ENCODE measurements around the gene ATP2A3.
"Not testable (repeated sequence)": the region's sequence is repeated elsewhere in the genome, so short reads cannot be mapped to it uniquely, and the experiment has no call there.

The ATP2A3 gene

DNA sequence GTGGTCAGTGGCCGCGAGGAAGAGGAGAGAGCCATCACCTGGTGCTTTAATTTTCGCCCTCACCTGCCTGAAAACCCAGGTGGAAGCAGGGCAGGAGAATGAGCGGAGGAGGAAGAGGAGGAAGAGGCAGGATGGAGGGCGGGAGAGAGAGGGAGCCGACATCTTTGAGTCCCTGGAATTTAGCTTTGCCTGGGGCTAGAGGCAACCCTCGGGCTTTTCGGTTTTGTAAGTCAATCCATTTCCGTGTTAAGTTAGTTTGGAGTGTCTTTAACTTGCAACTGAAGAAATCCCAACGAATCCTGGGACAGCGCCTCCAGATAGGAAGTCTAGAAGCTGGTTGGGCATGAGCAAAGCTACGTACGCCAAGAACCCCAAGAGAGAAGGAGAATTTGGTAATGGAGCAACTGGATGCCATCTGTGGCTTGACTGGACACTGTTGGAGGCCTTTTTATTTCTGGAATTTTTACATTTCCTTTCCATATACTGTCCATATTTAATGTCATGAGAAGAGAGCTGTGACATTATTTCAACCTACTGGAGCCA lies 36.9 kb upstream of the ATP2A3 start:
- no peak for DNase-seq (ENCODE audit: low spot score)
- in situ Hi-C loops (cut with MboI; ENCODE audit: low sequenced_read_pairs, unreplicated experiment), result no loop called here
- TF ChIP-seq, protein P1, sequence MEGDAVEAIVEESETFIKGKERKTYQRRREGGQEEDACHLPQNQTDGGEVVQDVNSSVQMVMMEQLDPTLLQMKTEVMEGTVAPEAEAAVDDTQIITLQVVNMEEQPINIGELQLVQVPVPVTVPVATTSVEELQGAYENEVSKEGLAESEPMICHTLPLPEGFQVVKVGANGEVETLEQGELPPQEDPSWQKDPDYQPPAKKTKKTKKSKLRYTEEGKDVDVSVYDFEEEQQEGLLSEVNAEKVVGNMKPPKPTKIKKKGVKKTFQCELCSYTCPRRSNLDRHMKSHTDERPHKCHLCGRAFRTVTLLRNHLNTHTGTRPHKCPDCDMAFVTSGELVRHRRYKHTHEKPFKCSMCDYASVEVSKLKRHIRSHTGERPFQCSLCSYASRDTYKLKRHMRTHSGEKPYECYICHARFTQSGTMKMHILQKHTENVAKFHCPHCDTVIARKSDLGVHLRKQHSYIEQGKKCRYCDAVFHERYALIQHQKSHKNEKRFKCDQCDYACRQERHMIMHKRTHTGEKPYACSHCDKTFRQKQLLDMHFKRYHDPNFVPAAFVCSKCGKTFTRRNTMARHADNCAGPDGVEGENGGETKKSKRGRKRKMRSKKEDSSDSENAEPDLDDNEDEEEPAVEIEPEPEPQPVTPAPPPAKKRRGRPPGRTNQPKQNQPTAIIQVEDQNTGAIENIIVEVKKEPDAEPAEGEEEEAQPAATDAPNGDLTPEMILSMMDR (IDR thresholded peaks at IDR 0.05; ENCODE audit: borderline replicate concordance, control extremely low read depth, extremely low read depth, insufficient read depth, missing control alignments), result no peak

DNA sequence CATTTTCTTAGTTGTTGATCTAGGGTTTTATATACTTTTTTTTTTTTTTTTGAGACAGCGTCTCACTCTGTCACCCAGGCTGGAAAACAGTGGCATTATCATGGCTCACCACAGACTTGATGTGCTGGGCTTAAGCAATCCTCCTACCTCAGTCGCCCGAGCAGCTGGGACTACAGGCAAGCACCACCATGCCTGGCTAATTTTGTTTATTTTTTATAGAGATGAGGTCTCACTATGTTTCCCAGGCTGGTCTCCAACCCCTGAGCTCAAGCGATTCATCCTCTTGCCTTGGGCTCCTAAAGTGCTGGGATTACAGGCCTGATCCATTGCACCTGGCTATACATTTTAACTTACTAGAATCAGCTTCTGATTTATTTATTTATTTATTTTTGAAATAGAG lies 34.2 kb upstream of the ATP2A3 start:
- in situ Hi-C loops (cut with MboI; ENCODE audit: low sequenced_read_pairs, unreplicated experiment), result no loop called here
- TF ChIP-seq, protein P1 (IDR thresholded peaks at IDR 0.05; ENCODE audit: borderline replicate concordance, control extremely low read depth, extremely low read depth, insufficient read depth, missing control alignments), result no peak
- DNase-seq (ENCODE audit: low spot score), result no peak

DNA sequence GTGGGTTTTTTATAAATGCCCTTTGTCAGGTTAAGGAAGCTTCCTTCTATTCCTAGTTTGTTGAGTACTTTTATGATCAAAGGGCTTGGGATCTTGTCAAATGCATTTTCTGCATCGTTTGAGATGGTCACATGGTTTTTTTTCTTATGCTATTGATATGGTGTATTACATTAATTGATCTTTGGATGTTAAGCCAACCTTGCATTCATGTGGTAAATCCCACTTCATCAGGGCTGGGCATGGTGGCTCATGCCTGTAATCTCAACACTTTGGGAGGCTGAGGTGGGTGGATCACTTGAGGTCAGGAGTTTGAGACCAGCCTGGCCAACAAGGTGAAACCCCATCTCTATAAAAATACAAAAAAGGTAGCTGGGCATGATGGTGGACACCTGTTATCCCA lies 30.8 kb upstream of the ATP2A3 start:
- in situ Hi-C loops (cut with MboI; ENCODE audit: low sequenced_read_pairs, unreplicated experiment), result no loop called here
- DNase-seq (ENCODE audit: low spot score), result no peak
- TF ChIP-seq, protein P1 (IDR thresholded peaks at IDR 0.05; ENCODE audit: borderline replicate concordance, control extremely low read depth, extremely low read depth, insufficient read depth, missing control alignments), result no peak

DNA sequence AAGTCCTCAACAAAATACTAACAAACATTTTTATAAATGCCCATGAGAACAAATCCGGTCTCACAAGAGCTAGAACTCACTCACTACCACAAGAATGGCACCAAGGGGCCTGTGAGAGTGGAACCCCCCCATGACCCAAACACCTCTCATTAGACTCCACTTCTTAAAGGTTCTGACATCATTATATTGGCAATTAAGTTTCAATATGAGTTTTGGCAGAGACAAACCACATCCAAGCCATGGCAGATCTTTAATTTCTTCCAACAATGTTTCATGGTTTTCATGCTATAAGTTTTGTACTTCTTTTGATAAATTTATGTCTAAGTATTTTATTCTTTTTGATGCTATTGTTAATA lies 30.0 kb upstream of the ATP2A3 start:
- TF ChIP-seq, protein P1 (IDR thresholded peaks at IDR 0.05; ENCODE audit: borderline replicate concordance, control extremely low read depth, extremely low read depth, insufficient read depth, missing control alignments), result no peak
- DNase-seq (ENCODE audit: low spot score), result no peak
- in situ Hi-C loops (cut with MboI; ENCODE audit: low sequenced_read_pairs, unreplicated experiment), result no loop called here

DNA sequence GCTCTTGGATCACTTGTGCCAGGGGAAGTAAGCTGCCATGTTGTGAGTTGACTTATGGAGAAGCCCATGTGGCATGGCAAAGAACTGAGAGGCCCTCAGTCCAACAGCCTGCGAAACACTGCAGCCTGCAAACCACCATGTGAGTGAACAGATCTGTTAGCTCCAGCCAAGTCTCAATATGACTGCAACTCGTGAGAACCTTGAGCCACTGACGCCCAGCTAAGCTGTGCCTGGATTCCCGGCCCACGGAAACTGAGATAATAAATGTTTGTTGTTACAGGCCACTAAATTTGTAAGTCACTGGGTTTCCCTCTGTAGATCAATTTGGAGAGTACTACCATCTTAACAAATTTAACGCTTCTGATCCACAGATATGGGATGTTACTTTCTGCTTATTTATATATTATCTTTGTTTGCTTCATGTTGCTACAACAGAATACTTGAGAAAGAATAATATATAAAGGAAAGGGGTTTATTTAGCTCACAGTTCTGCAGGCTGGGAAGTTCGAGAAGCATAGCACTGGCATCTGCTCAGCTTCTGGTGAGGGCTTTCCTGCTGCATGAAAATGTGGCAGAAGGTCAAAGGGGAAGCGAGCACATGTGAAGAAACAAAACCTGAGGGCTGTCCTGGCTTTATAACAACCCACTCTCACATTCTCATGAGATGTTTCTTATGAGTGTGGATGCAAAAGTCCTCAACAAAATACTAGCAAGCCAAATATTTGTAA lies 29.4 kb upstream of the ATP2A3 start:
- TF ChIP-seq, protein P1 (IDR thresholded peaks at IDR 0.05; ENCODE audit: borderline replicate concordance, control extremely low read depth, extremely low read depth, insufficient read depth, missing control alignments), result no peak
- in situ Hi-C loops (cut with MboI; ENCODE audit: low sequenced_read_pairs, unreplicated experiment), result no loop called here
- DNase-seq (ENCODE audit: low spot score), result peak; percentile 71

DNA sequence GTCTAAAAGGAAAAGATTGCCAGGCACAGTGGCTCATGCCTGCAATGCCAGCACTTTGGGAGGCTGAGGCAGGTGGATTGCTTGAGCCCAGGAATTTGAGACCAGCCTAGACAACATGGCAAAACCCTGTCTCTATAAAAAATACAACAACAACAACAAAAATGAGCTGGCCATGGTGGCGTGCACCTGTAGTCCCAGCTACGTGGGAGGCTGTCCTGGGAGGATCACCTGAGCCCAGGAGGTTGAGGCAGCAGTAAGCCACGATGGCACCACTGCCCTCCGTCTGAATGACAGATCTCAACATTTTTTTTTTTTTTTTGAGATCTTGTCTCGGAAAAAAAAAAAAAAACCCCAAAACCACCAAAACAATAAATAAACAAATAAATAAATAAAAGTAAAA lies 28.1 kb upstream of the ATP2A3 start:
- TF ChIP-seq, protein P1 (IDR thresholded peaks at IDR 0.05; ENCODE audit: borderline replicate concordance, control extremely low read depth, extremely low read depth, insufficient read depth, missing control alignments), result no peak
- in situ Hi-C loops (cut with MboI; ENCODE audit: low sequenced_read_pairs, unreplicated experiment), result no loop called here
- DNase-seq (ENCODE audit: low spot score), result no peak

DNA sequence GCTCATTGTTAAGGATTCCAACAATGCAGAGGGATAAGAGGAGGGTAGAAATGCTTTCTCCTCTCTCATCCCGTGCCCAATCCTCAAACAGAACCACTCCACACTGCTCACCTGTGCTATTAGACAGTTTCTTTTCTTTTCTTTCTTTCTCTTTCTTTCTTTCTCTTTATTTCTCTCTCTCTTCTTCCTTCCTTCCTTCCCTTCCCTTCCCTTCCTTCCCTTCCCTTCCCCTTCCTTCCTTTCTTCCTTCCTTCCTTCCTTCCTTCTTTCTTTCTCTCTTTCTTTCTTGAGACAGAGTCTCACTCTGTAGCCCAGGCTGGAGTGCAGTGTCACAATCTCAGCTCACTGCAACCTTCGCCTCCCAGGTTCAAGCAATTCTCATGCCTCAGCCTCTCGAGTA lies 27.5 kb upstream of the ATP2A3 start:
- in situ Hi-C loops (cut with MboI; ENCODE audit: low sequenced_read_pairs, unreplicated experiment), result not testable (repeated sequence)

More for the DNA sequence above, 27.5 kb upstream of the ATP2A3 start:
- not testable (repeated sequence) for DNase-seq (ENCODE audit: low spot score)

Measured in GM13976 (cell line).